ENCODE data around the gene KCNIP1. TPM values are rescaled to one million over a fixed set of nuclear protein-coding genes. Genes with fewer than 3 reads are reported as not detected.

Gene KCNIP1
- polyA plus RNA-seq, 1 donor from 2014 or later, result 13.8 TPM

DNA sequence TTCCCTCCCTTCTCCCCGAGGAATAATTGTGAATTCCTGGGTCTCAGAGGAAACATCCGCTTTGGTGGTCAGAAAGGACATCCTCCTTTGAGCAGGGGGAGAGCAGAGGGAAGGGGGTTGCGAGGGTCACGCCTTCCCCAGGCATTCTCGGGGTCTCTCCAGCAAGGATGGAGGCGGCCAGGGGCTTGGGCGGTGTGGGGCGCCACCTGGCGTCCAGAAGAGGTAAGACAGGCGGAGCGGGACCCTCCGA lies 129.1 kb downstream of the KCNIP1 start:
- Histone ChIP-seq H3K9ac (ENCODE audit: low read length) (peak overlapping the region; percentile 30), H3K9me3 (ENCODE audit: low read length) (no peaks in the 10 kb centered on the region), H3K27me3 (ENCODE audit: insufficient read depth, low read depth, low read length) (no peaks in the 10 kb centered on the region), H2AFZ (ENCODE audit: low read depth, low read length) (no peak overlapping the region), H3F3A (ENCODE audit: insufficient read depth, low read length, poor library complexity, severe bottlenecking) (no peaks in the 10 kb centered on the region), H3K27ac (ENCODE audit: low read length) (no peak overlapping the region), H4K20me1 (ENCODE audit: insufficient read depth) (no peaks in the 10 kb centered on the region), H3K36me3 (ENCODE audit: insufficient read depth, low read length) (no peaks in the 10 kb centered on the region), H3K9me2 (ENCODE audit: insufficient read depth, low read length) (no peaks in the 10 kb centered on the region), H3K4me2 (ENCODE audit: low read length) (no peak overlapping the region), H3K79me2 (replicated peaks; ENCODE audit: insufficient read depth, low read length) (no peaks in the 10 kb centered on the region), H3K4me3 (ENCODE audit: low read length) (peak overlapping the region; percentile 56)
- TF ChIP-seq SMC3 (conservative IDR thresholded peaks at IDR 0.05; ENCODE audit: poor library complexity) (peak; percentile 100), REST (IDR thresholded peaks at IDR 0.05; ENCODE audit: borderline replicate concordance) (peak; percentile 15), RAD21 (conservative IDR thresholded peaks at IDR 0.05) (peak; percentile 99), MXI1 (conservative IDR thresholded peaks at IDR 0.05; ENCODE audit: poor library complexity, severe bottlenecking) (no peak), EZH2 (IDR thresholded peaks at IDR 0.05; ENCODE audit: borderline replicate concordance, insufficient read depth, low read length, poor library complexity, severe bottlenecking) (no peak), POLR2AphosphoS5 (IDR thresholded peaks at IDR 0.05) (no peak), TAF1 (IDR thresholded peaks at IDR 0.05; ENCODE audit: low read depth) (peak; percentile 43), EP300 (conservative IDR thresholded peaks at IDR 0.05; ENCODE audit: poor library complexity, severe bottlenecking) (peak; percentile 31), CTCF (IDR thresholded peaks at IDR 0.05; ENCODE audit: poor library complexity, severe bottlenecking) (peak; percentile 99)

DNA sequence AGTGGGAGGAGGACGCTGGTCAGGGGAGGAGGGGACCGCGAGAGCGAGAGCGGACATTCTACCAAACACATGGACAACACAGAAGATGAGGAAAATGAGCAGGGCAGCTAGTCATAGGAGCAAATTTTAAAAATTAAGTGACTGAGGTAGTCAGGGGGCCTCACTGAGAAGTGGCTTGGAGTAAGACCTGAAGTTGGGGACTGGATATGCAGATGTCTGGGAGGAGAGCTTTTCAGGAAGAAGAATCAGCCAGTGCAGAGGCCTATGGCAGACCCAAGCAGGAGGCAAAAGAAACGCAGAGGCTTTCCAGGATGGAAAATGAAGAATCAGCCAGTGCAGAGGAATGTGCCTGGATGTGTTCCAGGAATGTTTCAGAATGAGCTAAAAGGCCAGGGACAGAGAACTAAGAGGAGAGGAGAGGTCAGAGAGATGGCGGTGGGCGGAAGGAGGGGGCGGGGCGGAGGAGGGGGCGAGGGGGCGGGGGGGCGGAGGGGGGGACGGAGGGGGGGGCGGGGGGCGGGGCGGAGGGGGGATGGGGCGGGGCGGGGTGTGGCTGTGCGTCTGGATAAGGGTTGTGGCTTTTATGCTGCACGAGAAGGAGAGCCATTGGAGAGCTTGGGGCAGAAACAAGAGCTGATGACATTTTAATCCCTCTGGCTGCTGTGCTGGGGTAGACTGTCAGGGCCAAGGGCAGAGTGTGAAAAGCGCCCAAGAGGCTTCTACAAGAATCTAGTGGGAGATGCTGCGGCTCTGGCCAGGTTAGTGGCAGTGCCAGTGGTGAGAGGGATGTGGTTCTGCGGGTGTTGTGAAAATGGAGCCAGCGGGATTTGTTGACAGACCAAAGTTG lies 129.6 kb downstream of the KCNIP1 start:
- no peaks in the 10 kb centered on the region for H3K9me3 ChIP-seq (ENCODE audit: low read length)
- H3K9ac ChIP-seq (ENCODE audit: low read length), result peak overlapping the region; percentile 30
- no peaks in the 10 kb centered on the region for H3K79me2 ChIP-seq (replicated peaks; ENCODE audit: insufficient read depth, low read length)
- no peak overlapping the region for H3K4me2 ChIP-seq (ENCODE audit: low read length)
- no peaks in the 10 kb centered on the region for H3K9me2 ChIP-seq (ENCODE audit: insufficient read depth, low read length)
- no peak overlapping the region for H2AFZ ChIP-seq (ENCODE audit: low read depth, low read length)
- H3K36me3 ChIP-seq (ENCODE audit: insufficient read depth, low read length), result no peaks in the 10 kb centered on the region
- H3K27ac ChIP-seq (ENCODE audit: low read length), result peak overlapping the region; percentile 28
- H3K4me3 ChIP-seq (ENCODE audit: low read length), result peak overlapping the region; percentile 56
- TF ChIP-seq RAD21 (conservative IDR thresholded peaks at IDR 0.05), result no peak
- no peak for TF ChIP-seq EZH2 (IDR thresholded peaks at IDR 0.05; ENCODE audit: borderline replicate concordance, insufficient read depth, low read length, poor library complexity, severe bottlenecking)
- TF ChIP-seq SMC3 (conservative IDR thresholded peaks at IDR 0.05; ENCODE audit: poor library complexity), result no peak
- TF ChIP-seq MXI1 (conservative IDR thresholded peaks at IDR 0.05; ENCODE audit: poor library complexity, severe bottlenecking), result no peak
- TF ChIP-seq POLR2AphosphoS5 (IDR thresholded peaks at IDR 0.05), result no peak
- no peak for TF ChIP-seq REST (IDR thresholded peaks at IDR 0.05; ENCODE audit: borderline replicate concordance)
- TF ChIP-seq CTCF (IDR thresholded peaks at IDR 0.05; ENCODE audit: poor library complexity, severe bottlenecking), result no peak
- no peak for TF ChIP-seq EP300 (conservative IDR thresholded peaks at IDR 0.05; ENCODE audit: poor library complexity, severe bottlenecking)
- no peak for TF ChIP-seq TAF1 (IDR thresholded peaks at IDR 0.05; ENCODE audit: low read depth)
- no peaks in the 10 kb centered on the region for H3F3A ChIP-seq (ENCODE audit: insufficient read depth, low read length, poor library complexity, severe bottlenecking)
- H4K20me1 ChIP-seq (ENCODE audit: insufficient read depth), result no peaks in the 10 kb centered on the region
- no peaks in the 10 kb centered on the region for H3K27me3 ChIP-seq (ENCODE audit: insufficient read depth, low read depth, low read length)
